GM23338 (cell line): ENCODE data around the gene ATP8B4.

ENCODE experiments used
- CREB1 ChIP-seq: fragments of 250-450 bp; sonication (Bioruptor Pico); IDR thresholded peaks from 2 replicates; pipeline ENCODE4 v1.5.0; 2020; ENCODE audit warnings: low read depth, mild to moderate bottlenecking, moderate library complexity
- CTCF ChIP-seq, 2 experiments: fragments of 200-600 bp in 1 of 2; sonication (generic) in 1 of 2; conservative IDR thresholded peaks; 2 replicates each; pipeline versions ENCODE4 v1.5.1 to v1.6.1; 2016 to 2017; ENCODE audit warnings: antibody characterized with exemption in 2 of 2, low read depth in 2 of 2, mild to moderate bottlenecking in 2 of 2, moderate library complexity in 1 of 2

DNA sequence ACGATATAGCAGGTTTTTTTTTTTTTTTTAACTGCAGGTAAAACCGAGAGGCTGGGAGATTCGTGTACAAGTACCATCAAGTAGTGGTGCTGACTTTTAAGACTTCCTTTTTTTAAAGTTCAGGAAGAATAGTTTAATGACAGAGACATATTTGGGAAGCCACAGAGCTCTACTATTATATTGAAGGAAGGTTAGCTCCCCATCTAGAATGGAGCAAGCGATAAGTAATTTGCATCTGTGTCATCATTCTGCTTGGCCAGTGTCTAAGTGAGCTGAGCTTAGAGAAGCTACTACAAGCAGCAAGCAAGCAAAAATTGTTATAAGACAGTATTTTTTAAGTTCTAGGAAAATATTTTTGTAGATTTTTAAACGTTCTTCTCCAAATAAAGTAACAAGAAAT lies 203.2 kb downstream of the ATP8B4 start:
- no peak for TF ChIP-seq CTCF (conservative IDR thresholded peaks at IDR 0.05; ENCODE audit: low read depth in 2 of 2)
- TF ChIP-seq CREB1 (CRISPR knock-in tag) = no peak
